ENCODE results near the gene IL4R.
"Not testable (repeated sequence)": the region's sequence is repeated elsewhere in the genome, so short reads cannot be mapped to it uniquely, and the experiment has no call there.

Gene IL4R

DNA sequence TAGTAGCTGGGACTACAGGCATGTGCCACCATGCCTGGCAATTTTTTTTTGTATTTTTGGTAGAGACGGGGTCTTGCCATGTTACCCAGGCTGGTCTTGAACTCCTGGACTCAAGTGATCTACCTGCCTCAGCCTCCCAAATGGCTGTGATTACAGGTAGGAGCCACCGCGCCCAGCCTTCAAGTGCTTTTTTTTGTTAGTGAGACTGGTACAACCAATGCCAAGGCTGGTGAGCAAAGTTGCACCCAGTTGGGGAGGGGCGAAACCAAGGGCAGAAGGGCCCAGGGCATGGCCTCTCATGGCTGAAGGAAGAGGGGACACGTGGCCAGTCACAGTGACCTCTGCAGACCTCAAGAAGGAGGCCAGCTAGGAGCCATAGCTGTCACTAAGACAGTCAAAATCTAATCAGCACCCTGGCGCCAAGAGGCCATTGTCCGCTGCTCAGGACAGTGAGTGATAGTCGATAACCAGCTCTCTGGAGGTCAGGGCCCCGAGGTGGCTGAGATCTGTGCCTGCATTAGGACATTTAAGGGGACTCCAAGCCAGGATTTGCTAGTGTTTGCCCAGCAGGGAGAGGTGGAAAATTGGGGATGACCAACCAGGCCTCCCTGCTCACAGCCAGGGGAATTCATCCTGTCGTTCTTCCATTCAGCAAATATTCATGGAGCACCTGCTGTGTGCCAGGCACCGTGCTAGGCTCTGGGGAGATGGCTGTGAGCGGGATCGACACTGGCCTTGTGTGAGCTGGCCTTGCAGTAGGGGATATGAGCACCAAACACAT lies 10.2 kb downstream of the IL4R start:
- peak in 1 of 42 donors; percentile 2 for DNase-seq
- intact Hi-C loops (cut with DNase I), result no loop called here

DNA sequence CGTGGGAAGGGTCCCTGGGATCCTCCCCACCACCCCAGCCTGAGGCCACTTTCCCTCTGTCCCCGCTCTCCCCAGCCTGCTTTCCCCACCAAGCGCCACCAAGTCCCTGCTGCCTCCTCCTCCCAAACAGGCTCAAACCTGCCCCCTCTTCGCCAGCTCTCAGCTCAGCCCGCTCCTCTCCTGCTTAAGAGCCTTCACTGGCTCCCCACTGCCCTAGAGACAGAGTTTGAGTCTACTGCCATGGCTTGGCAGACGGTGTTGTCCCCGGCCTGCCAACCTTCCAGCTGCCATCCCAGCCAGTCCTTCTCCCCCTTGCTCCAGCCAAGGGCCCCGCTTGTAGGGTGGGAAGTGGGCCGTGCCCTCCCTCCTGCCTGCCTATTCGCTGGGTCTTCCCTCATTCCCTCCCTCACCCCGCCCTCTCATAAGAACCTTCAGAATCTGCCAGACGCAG lies 11.1 kb downstream of the IL4R start:
- intact Hi-C loops (cut with DNase I), result no loop called here
- no peak for DNase-seq

DNA sequence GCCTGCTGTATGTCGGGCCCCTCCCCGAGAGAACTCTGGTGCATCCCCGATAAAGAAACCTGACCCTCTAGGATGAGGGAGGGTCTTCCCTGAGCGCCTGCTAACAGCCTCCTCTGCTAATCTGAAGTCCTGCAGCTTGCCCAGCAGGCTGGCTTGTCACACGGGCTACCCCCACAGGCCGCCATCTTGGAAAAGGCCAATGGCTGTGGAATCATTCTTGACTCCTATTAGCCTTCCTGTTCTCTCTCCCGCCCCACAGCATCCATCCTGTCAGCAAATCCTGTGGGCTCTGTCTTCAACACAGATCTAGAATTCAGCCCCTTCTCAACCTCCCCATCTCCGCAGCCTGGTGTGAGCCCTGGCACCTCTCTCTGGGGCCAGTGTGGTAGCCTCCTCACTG lies 12.0 kb downstream of the IL4R start:
- intact Hi-C loops (cut with DNase I), result no loop called here
- DNase-seq, result no peak

DNA sequence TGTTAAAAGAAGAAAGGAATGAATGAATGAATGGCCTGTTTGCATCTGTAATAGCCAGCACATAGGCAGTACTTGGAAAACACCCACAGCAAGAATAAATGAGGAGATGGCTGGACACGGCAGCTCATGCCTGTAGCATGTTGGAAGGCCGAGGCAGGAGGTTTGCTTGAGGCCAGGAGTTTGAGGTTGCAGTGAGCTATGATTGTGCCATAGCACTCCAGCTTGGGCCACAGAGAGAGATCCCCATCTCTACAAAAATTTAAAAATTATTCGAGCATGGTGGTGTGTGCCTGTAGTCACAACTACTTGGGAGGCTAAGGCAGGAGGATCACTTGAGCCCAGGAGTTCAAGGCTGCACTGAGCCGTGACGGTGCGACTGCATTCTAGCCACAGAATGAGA lies 12.5 kb downstream of the IL4R start:
- no peak for DNase-seq
- intact Hi-C loops (cut with DNase I), result no loop called here

DNA sequence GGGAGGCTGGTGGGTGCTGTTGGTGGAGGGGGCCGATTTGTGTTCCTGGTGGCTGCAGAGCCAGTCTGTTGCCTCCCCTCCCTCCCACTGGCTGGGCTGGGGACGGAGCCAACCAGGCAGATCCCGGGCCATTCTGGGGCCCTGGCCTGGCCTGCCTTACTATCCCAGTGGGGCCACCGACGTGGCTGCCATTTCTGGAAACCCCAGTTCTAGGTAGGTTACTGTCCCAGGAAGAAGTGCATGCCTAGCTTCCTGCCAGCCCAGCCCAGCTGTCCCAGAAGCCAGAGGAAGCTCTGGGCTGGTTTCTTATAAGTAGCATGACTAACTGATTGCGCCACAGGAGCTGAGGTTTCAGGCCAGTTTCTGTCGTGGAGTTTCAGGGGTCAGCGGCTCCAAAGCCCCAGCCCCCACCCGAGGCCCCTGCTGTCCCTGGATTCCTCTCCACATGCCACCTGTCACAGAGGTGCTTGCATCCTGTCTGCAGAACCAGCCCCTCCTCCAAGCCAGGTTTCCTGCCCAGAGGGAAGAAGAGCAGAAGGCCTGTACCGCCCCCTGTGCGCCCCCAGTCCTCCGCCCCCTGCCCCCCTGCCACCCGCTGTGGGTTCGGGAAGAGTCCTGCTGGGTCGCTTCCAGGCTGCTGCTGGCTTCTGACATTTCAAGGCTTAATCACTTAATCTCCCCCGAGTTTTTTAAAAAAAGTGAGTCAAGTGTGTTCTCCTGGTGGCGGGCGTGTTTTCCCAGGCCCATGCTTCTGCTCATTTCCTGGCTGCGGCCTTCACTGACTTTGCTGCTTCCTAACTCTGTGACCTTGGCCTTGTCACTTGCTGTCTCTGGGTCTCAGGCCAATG lies 13.2 kb downstream of the IL4R start:
- intact Hi-C loops (cut with DNase I), result no loop called here

DNA sequence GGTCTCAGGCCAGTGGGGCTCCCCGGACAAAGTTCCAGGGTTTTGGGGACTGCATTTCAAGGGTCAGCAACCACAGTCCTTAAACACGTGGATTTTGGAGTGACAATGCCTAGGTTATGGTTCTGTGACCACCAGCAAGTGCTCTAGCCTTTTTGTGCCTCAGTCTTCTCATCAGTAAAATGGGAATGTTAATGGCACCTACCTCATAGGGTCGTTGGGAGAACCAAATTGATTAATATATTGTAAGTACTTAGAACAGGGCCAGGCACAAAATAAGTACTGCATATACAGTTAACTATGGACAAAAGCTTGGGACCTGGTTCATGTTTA lies 13.8 kb downstream of the IL4R start:
- intact Hi-C loops (cut with DNase I), result no loop called here
- no peak for DNase-seq

More for the DNA sequence above, 13.2 kb downstream of the IL4R start:
- peak in 19 of 42 donors; percentile 16 to 76 (median 36) for DNase-seq

DNA sequence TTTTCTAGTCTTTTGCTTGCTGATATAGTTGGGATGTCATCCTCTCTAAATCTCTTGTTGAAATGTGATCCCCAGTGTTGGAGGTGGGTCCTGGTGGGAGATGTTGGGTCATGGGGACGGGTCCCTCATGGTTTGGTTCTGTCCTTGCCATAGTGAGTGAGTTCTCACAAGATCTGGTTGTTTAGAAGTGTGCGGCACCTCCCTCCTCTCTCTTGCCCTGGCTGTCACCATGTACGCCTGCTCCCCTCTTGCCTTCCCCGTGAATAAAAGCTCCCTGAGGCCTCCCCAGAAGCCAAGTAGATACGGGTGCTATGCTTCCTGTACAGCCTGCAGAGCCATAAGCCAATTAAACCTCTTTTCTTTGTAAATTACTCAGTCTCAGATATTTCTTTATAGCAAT lies 15.2 kb downstream of the IL4R start:
- intact Hi-C loops (cut with DNase I), result no loop called here

DNA sequence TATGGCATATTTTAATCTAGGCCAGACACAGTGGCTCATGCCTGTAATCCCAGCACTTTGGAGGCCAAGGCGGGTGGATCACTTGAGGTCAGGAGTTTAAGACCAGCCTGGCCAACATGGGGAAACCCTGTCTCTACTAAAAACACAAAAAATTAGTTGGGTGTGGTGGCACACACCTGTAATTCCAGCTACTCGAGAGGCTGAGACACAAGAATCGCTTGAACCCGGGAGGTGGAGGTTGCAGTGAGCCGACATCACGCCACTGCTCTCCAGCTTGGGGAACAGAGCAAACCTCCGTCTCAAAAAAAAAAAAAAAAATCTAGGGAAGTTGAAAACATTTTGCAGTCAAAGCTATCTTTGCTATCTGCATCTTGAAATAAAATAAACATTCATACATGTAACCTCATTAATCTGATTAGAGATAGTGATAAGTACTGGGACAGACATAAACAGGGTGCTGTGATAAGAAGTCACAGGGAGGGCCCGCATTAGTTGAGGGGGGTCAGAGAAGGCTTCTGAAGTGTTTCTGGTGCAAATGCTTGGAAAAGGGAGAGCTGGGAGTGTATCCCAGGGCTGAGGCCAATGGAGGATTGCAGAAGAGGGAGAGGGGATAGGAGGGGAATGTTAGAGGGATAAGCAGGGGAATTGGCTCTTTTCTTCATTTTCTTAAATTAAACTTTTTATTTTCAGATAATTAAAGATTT lies 15.8 kb downstream of the IL4R start:
- intact Hi-C loops (cut with DNase I), result not testable (repeated sequence)
- DNase-seq, result peak in 1 of 42 donors; percentile 3

More for the DNA sequence above, 15.2 kb downstream of the IL4R start:
- DNase-seq, result peak in 1 of 42 donors; percentile 3

DNA sequence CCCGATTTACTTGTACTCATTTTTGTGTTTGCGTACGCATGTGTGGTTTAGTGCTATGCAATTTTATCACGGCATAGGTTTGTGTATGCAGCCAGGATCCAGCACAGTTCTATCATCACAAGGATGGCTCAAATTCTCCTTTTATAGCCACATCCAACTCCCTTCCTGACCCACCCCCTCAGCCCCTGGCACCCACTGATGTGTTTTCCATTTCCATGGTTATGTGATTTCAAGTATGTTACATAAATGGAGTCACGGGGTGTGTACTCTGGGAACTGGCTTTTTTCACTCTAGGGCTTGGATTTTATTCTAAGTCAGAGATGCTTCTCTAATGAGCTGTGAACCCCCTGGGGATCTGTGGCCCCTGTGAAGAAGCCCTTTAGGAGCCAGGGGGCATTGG lies 16.8 kb downstream of the IL4R start:
- DNase-seq, result peak in 2 of 42 donors; percentile 3 to 19
- intact Hi-C loops (cut with DNase I), result no loop called here

DNA sequence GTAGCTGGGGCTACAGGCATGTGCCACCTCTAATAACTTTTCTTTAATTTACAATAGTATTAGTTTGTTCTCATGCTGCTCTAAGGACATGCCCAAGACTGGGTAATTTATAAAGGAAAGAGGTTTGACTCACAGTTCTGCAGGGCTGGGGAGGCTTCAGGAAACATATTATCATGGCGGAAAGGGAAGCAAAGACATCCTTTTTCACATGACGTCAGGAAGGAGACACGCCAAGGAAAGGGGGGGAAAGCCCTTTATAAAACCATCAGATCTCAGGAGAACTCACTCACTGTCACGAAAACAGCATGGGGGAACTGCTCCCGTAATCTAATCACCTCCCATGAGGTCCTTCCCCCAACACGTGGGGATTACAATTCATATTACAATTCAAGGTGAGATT lies 18.3 kb downstream of the IL4R start:
- intact Hi-C loops (cut with DNase I), result no loop called here
- peak in 1 of 42 donors; percentile 11 for DNase-seq

DNA sequence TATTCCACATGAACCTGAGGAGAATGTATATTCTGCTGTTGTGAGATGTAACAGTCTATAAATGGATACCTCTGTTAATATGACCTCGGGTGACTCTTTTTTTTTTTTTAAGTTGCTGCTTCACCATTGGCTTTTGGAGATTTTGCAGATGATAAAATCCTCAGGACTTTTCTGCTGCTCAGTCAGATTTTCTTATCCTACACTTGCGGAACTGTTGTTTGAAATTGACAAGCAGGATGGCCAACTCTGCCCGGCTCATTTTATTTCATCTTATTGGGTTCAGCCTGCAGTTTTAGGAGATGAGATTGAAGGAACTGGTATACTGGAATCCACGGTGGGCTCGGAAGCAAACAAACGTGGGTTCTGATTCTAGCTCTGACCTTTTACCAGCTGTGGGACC lies 19.3 kb downstream of the IL4R start:
- no peak for DNase-seq
- intact Hi-C loops (cut with DNase I), result no loop called here

DNA sequence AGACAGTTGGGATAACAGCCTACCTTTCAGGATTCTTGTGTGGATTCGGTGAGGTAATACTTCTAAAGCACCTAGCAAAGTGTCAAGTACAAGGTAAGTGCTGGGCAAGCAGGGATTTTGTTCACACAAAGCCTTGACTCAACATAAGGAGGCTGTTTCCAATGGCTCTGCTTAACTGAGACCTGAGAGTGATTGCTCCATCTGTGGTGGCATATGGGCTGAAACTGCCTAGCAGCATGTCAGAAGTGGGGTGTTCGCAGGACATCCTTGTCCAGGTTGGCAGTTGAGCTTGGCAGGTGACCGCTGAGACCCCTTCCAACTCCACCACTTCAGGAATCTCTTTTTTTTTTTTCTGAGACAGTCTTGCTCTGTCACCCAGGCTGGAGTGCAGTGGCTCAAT lies 19.8 kb downstream of the IL4R start:
- intact Hi-C loops (cut with DNase I), result no loop called here

DNA sequence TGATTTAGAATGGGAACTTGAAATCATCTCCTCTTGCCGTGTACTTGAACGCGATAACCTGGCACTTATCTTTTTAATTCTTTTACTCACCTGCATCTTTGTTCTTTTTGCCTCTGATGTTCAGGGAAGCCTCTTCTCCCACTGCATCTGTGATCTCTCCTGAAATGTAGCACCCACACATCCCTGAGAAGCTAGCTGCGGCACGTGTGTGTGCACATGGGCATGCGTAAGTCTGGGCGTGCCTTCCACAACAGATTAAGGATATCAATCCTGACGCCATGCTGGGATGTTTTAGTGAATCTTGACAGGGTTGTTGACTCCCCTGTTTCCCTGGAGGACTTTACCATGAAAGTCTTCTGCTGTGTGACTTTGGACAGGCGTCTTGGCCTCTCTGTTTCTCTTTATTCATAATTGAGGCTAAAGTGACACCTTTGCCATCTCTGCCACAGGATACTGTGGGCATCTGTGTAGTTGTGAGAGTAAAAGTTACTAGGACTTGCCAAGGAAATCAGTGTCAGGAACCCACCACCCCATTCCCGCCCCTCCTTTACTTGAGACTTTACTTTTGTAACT lies 20.5 kb downstream of the IL4R start:
- DNase-seq, result peak in 37 of 42 donors; percentile 28 to 81 (median 59)
- intact Hi-C loops (cut with DNase I), result no loop called here

More for the DNA sequence above, 19.8 kb downstream of the IL4R start:
- DNase-seq, result no peak

DNA sequence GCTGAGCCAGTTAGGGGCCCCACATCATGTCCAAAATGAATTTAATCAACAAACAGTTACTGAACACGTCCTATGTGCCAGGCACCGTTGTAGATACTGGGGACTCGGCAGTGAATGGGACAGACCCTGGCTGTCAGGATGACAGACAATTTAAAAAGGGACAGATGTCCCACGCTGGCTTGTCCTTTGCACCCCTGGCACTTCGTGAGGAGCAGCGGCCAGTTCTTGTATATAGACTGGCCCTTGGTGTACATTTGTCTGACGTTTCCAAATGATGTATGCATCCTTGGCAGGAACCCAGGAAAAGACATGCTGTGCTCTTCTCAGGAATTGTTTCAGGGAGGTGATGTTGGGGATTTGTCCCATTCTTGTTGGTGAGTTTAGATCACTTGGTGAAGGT lies 21.1 kb downstream of the IL4R start:
- no peak for DNase-seq
- intact Hi-C loops (cut with DNase I), result no loop called here

DNA sequence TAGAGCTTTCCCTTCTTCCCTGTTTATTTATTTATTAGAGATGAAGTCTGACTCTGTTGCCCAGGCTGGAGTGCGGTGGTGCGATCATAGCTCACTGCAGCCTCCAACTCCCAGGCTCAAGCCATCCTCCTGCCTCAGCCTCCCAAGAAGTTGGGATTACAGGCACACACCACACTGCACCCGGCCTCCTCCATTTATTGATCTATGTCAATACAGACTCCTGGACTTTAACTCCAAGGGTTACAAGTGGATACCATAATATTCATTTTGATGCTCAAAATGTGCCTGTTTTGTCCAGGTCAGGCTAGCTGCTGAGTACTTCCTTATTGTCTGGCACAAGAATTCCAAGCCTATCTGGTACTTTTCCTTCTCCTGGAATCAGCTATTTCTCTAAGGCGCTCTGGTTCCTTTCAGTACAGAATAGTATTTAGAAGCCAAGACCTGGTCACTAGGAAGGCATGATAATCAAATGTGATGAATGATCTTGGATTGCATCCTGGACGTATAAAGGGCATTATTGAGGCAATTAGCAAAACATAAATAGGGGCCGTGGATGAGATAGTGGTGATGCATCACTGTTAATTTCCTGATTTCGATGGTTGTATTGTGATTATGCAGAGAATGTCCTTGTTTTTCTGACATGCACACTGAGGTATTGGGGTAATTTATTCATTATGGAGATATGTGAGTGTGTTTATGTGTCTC lies 21.7 kb downstream of the IL4R start:
- DNase-seq, result no peak
- intact Hi-C loops (cut with DNase I), result no loop called here

DNA sequence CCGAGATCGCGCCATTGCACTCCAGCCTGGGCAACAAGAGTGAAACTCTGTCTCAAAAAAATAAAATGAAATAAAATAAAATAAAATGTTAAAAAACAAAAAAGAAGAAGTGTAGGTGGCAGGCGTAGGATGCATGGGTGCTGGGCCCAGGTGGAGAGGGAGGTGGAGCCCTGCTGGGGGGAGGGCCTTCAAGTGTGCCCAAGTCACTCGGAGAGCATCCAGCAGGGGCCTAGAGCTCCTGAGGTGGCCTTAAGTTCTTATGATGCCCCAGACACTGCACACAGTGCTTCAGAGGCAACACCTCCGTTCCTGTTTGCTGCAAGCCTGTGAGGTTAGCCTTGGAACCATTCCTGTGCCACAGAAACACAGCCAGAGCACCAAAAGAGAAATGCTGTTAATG lies 23.2 kb downstream of the IL4R start:
- intact Hi-C loops (cut with DNase I), result no loop called here
- DNase-seq, result no peak

DNA sequence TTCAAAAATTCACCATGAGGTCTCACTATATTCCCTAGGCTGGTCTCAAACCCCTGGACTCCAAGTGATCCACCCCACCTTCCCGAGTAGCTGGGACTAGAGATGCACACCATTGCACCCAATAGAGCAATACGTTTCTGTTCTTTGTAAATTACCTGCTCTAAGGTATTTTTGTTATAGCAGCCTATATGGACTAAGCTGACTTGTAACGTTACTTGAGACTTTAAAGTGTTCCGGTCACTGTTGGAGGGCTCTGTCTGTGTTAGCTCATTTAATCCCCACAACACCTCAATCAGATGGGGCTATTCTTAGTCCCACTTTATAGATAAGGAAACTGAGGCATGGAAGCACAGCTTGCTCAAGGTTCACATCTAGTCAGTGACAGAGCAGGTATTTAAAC lies 25.4 kb downstream of the IL4R start:
- intact Hi-C loops (cut with DNase I), result no loop called here
- DNase-seq, result no peak

DNA sequence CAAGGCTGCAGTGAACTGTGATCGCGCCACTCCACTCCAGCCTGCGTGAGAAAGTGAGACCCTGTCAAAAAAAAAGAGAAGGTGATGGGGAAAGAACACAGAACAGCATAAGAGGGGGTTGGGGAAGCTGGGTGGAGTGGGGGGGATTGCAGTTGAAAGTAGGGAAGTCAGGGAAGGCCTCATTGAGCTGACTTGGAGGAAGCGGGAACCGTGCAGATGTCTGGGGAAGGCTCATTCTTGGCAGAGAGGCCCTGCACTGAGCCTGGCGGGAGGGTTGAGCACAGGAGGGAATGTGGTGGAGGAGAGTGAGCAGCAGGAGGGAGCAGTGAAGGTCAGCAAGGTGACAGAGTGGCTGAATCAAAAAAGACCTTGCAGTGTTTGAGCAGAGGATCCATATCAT lies 26.9 kb downstream of the IL4R start:
- intact Hi-C loops (cut with DNase I), result no loop called here
- no peak for DNase-seq

DNA sequence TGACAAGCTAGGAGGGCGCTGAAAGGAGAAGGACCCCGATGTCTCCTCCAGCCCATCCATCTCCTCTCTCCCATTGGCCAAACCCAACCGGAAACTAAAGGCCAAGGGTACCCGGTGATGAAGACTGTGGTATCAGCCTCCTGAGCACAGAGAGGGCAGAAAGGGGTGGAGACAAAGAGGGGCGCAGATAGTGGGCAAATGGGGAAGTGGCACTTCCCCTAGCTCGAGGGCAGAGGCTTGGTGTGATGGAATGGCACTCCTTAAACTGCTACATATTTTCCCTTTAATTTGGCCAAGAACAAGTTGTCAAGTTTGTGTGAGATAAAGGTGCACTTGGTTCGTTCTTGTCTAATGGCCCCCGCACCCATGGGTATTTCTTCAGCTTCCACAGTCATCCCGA lies 27.8 kb downstream of the IL4R start:
- intact Hi-C loops (cut with DNase I), result no loop called here
- DNase-seq, result no peak

Measured in head of caudate nucleus (tissue), 42 donors.